ENCODE data around the gene TRAPPC11.

Gene TRAPPC11

DNA sequence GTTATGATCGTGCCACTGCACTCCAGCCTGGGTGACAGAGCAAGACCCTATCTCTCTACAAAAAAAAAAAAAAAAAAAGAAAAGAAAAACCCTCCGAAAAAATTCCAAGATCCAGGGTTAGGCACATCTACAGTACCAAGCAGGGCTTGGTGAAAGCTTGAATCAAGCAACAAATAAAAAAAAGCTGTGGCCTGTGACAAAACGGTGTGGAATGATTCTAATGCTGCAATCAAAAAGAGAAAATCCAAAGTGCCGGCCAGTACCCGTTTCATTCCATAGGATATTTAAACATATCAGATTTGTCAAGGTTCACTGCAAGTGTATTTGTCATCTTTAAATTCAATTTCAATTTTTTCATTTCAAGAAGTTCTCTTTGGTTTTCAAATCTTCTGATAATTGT, 20.7 kb upstream of the TRAPPC11 start:
- no peak for DNase-seq

DNA sequence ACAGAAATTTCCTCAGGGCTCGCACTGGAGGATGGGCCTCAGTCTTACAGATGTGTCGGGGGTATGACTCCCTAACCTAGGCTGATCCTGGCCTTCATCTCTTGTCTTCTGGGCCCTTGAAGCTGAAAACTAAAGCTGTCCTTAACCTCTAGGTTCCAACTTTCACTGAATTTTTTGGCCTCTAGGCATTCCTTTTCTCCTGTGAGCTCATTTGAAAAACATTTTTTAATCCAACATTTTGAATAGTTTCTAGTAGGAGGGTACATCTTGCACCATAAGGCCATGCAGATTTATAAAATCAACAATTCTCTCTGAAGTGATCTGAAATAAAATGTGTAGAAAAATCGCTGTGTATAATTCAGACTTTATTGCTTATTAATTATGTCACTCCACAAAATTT, 19.8 kb upstream of the TRAPPC11 start:
- DNase-seq = no peak

- no peak for DNase-seq
Measured at GRCh38 chr4:183645326-183645725, 13.8 kb upstream of the TRAPPC11 start.

DNA sequence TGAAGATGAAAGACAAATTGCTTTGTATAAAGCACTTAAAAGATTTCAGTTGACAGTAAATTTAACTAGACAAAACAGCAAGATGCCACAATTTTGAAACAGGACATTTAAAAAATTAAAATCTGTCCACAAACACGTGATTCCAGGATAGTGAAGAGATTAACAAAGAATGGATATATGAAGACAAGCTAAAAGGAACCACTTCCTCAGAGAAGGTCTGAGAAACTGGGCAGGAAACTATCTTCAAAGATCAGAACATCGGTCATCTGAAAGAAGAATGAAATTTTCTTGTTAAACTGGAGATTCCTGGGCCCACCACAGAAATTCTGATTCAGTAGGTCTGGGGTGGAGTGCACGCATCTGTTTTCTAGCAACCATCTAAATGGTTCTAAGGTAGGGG, 1.5 kb upstream of the TRAPPC11 start:
- DNase-seq = no peak

DNA sequence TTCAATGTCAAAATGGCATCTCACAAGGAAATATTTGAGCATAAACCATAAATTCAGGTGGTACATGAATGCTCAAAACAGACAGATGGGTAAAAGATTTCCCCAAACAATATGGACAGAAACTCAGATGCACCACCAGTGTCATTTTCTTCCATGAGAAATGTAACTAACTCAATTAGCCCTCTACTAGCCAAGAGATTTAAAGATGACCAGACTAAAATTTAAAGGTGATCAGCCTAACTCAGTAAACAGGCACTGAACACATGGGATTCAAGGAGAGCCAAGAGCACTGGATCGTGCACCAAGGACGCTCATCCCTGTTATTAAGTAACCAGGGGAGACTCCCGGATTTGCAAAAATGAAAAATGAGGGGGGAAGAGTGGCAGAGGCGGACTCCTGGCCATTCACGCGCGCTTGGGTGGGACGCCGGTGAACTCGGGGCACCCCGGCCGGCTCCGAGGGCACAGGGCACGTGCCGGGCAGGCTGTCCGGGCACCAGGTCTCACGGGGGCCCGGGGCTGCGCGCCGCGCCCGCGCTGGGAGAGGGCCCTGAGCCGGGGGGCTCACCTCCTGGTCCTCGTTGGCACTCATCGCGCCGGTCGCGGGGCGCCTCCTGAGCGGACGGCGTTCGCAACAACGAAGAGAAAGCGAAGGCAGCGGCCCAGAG, 598 bp upstream of the TRAPPC11 start:
- DNase-seq = no peak

DNA sequence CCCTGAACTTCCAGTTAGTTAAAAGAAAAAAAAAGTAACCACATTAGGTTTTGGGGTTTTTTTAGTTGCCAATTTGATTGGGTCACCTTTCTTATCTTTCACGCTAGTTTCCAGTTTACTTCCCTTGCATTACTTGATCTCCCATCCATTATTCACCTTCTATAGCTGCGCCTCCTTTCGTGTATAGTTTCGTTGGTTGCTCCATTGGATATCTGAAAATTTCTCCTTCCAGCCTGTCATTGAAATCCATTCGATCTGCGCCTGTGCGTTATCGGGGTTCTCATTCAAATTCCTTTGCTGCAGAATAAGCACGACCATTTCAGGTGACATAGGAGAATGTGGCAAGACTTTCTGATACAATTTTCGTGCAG, 764 bp downstream of the TRAPPC11 start:
- no peak for DNase-seq

- DNase-seq = no peak
Measured at GRCh38 chr4:183666088-183666487, 7.0 kb downstream of the TRAPPC11 start.

DNA sequence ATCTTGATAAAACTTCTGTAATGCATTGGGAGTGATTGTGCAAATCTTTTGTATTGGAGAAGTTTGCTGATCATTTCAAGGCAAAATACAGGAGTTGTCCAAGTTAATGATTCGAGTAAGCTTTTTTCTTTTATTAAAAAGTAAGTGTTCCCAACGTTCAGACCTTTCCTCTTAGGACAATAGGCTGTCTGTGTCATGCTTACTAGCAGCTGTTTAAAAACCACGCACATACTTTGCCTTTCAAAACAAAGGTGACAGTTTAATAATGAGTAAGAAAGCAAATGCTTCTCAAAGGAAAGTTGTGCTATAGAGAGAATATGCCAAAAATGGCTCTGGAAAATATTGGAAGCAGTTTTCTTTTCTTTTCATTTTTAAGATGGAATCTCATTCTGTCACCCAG, 11.2 kb downstream of the TRAPPC11 start:
- DNase-seq = no peak

GRCh38 chr4:183670960-183671555, 12.0 kb downstream of the TRAPPC11 start:
- DNase-seq = no peak

DNA sequence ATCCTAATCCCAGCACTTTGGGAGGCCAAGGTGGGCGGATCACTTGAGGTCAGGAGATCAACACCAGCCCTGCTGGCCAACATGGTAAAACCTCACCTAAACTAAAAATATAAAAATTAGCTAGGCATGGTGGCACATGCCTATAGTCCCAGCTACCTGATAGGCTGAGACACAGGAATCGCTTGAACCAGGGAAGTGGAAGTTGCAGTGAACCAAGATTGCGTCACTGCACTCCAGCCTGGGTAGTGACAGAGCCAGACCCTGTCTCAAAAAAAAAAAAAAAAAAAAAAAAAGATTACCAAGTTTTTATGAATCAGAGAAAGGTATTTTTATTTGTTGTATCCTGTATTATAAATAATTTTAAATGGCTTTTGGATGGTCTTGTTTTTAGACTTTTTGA, 15.1 kb downstream of the TRAPPC11 start:
- DNase-seq = no peak

DNA sequence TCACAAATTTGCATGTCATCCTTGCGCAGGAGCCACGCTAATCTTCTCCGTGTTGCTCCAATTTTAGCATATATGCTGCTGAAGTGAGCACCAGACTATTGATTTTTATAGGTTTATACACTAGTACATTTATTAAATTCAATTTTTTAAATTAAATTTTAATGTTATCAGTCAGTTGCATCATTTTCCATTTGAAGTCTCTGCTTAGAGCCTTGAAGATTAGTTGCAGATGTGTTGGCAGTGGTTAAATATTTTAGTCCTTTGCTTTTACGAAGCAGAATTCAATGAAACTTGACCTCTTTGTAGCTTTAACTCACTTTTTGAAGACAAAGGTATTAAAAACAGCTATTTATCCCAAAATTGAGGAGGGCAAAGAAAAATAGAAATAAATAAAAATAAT, 16.5 kb downstream of the TRAPPC11 start:
- no peak for DNase-seq

DNA sequence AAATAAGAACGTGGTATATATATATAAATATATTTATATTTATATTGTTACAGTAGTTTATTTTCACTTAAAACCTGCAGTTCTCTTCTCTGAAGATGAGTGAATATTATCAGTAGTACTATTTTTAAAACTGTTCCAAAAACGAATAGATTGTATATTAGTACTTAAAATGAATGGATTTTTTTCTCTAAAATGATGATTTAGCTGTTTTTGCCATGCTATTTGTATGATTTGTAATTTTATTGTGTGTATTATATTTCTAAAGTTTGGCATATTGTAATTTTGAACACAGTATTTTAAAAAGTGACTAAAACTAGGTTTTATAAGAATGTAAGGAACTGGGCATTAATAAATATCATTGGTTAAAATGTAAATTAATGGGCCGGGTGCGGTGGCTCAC, 22.0 kb downstream of the TRAPPC11 start:
- no peak for DNase-seq

GRCh38 chr4:183686461-183686860, 27.4 kb downstream of the TRAPPC11 start:
- DNase-seq = no peak

- no peak for DNase-seq
Measured at GRCh38 chr4:183688216-183688615, 29.1 kb downstream of the TRAPPC11 start.

DNA sequence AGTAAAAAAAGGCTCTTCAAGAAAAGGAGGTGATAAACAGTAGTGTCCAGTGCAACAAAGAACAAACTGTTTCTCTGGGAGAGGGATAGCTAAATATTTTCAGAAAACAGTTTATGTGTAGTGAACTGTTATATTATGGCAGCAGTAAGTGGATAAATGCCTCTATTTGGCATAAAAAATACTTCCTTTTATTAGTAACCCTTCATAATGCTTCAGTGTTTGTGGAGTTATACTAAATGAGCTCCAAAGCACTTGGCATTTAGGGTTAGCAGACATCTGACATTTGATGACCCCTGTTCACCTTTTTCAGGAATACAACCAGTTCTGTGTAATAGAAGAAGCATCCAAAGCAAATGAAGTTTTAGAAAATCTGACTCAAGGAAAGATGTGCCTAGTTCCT, 31.9 kb downstream of the TRAPPC11 start:
- no peak for DNase-seq

- no peak for DNase-seq
Measured at GRCh38 chr4:183691897-183692296, 32.8 kb downstream of the TRAPPC11 start.

GRCh38 chr4:183698909-183699308, 39.8 kb downstream of the TRAPPC11 start:
- DNase-seq = no peak

DNA sequence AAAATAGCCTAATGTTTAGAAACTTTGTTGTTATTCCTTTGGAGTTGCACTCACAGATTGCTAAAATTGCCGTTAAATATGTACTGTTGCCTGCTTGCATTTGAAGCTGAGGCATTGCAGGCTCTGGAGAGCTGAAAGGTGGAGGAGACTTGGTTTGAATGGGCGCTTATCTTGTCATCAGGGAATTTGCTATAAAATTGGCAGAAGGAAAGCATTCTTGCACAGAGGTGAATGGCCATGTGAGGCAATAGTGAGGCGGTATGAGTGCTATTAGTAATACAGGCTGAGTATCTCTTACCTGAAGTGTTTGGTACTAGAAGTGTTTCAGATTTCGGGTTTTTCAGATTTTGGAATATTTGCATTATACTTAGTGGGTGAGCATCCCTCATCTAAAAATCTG, 41.3 kb downstream of the TRAPPC11 start:
- no peak for DNase-seq

GRCh38 chr4:183702492-183702891, 43.4 kb downstream of the TRAPPC11 start:
- DNase-seq = no peak

DNA sequence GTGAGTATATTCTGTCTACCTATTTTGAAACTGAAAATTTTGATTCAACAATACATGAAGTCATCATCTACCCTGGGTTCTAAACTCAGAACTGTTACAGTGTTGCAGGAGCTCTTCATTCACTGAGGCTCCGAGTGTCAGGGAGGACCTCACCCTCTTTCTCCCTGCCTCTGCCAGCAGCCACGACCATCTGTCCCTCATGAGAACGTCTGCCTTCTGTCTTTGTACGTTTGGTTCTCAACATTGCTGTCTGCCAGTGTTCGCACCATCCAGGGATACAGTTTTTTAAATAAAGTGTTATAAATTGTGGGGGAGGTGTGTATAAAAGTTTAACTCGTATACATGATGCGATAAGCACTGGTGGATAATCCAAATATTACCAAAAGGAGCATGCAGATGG, 55.5 kb downstream of the TRAPPC11 start:
- no peak for DNase-seq

DNA sequence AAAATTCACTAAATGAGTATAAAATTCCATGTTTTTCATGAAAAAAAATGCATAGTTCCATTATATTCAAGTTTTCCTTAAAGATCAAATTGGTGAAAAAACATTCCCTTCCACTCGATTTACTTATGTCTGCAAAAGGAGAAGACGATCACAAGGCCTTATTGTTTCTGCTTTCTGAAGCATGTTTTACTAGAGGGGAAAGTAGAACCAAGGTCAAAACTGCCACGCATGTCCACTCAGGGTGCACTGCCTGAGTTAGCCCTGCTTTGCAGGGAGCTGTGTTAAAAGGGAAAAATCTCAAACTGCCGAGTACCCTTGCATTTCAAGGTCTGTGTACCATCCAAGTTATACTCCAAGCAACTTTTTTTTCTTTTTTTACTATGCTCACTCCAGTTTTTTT, 57.2 kb downstream of the TRAPPC11 start:
- no peak for DNase-seq

- no peak for DNase-seq
Measured at GRCh38 chr4:183718876-183719275, 59.8 kb downstream of the TRAPPC11 start.

GRCh38 chr4:183721207-183722081, 62.4 kb downstream of the TRAPPC11 start:
- no peak for DNase-seq

All from SIG-M5 (cell line).